ENCODE measurements around the gene PIP5K1B.

- TF ChIP-seq POLR2A (IDR thresholded peaks at IDR 0.05; ENCODE audit: low read depth, low read length), result no peak
- TF ChIP-seq TAF1 (IDR thresholded peaks at IDR 0.05; ENCODE audit: borderline replicate concordance, low read depth, low read length), result no peak
- TF ChIP-seq POLR2AphosphoS5 (IDR thresholded peaks at IDR 0.05; ENCODE audit: low read depth, low read length), result no peak
Measured at GRCh38 chr9:69004836-69005235, 299.8 kb downstream of the PIP5K1B start.
